Mesothelial cell of epicardium (in vitro differentiated cells): ENCODE results near the gene ZNF511. TPM values are rescaled to one million over a fixed set of nuclear protein-coding genes. Genes with fewer than 3 reads are reported as not detected.

Experiments used
- DNase-seq, 2 experiments: peaks; one replicate each; pipeline ENCODE4 v3.0.0; 2021; ENCODE audit warnings: low spot score in 2 of 2; ENCODE audit not compliant: unreplicated experiment in 2 of 2
- H3K27ac Mint-ChIP-seq: 2 replicates; pipeline ENCODE4 v1.8.0; 2021; ENCODE audit warnings: mixed read lengths
- H3K27me3 Mint-ChIP-seq: 2 replicates; pipeline ENCODE4 v1.8.0; 2021; ENCODE audit warnings: low read depth, mixed read lengths
- H3K36me3 Mint-ChIP-seq: 2 replicates; pipeline ENCODE4 v1.8.0; 2021; ENCODE audit warnings: mixed read lengths
- H3K4me1 Mint-ChIP-seq: 2 replicates; pipeline ENCODE4 v1.8.0; 2021; ENCODE audit warnings: mixed read lengths
- H3K4me3 Mint-ChIP-seq: 2 replicates; pipeline ENCODE4 v1.8.0; 2021; ENCODE audit warnings: mild to moderate bottlenecking, moderate library complexity, mixed read lengths
- H3K9me3 Mint-ChIP-seq: 2 replicates; pipeline ENCODE4 v1.8.0; 2021; ENCODE audit warnings: mixed read lengths
- total RNA-seq: library from RNA; stranded (reverse); gene quantifications from 3 replicates; pipeline ENCODE4 v1.2.1, GENCODE V29; 2021
- TF ChIP-seq, protein P1 (sequence below): fragments of 200-600 bp; sonication (generic); IDR thresholded peaks from one replicate; pipeline ENCODE4 v1.5.0; 2021; ENCODE audit warnings: antibody characterized with exemption; ENCODE audit not compliant: unreplicated experiment

ZNF511 gene
- total RNA-seq, 1 donor from 2014 or later = 44.9 TPM

GRCh38 chr10:133338080-133339071, 29.7 kb downstream of the ZNF511 start:
- Mint-ChIP-seq H3K4me1 (peaks cover 3% of the 10 kb centered on the region), H3K36me3 (no peaks in the 10 kb centered on the region), H3K9me3 (peaks cover 5% of the 10 kb centered on the region), H3K27ac (no peak overlapping the region), H3K27me3 (peaks cover 41% of the 10 kb centered on the region), H3K4me3 (no peak overlapping the region)
- TF ChIP-seq, protein P1, sequence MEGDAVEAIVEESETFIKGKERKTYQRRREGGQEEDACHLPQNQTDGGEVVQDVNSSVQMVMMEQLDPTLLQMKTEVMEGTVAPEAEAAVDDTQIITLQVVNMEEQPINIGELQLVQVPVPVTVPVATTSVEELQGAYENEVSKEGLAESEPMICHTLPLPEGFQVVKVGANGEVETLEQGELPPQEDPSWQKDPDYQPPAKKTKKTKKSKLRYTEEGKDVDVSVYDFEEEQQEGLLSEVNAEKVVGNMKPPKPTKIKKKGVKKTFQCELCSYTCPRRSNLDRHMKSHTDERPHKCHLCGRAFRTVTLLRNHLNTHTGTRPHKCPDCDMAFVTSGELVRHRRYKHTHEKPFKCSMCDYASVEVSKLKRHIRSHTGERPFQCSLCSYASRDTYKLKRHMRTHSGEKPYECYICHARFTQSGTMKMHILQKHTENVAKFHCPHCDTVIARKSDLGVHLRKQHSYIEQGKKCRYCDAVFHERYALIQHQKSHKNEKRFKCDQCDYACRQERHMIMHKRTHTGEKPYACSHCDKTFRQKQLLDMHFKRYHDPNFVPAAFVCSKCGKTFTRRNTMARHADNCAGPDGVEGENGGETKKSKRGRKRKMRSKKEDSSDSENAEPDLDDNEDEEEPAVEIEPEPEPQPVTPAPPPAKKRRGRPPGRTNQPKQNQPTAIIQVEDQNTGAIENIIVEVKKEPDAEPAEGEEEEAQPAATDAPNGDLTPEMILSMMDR = no peak
- no peak for DNase-seq

DNA sequence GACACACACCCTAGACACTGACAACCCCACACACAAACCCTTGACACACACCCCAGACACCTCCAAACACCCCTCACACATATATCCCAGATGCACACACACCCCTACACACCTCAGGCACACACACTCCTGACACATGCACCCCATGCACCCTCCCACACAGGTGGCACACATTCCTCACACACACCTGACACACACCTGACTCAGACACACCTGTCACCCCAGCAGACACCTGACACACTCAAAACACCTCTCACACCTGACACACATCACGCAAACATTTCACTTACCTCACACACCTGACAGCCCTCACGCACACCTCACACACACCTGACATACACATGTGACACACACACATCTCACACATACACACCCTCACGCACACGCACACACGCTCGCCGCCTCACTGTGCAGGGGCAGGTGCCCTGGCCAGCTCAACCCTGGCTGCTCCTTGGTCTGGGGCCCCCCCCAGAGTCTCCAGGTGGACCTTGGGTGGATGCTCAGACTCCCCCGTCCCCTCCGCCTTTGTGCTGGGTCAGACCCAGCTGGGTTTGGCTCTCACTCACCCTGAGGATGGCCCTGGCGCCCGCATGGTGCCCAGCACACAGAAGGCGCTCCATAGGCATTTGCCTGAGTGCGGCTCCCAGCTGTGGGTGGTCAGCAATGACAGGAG, 31.1 kb downstream of the ZNF511 start:
- Mint-ChIP-seq H3K4me1 (peaks cover under 1% of the 10 kb centered on the region), H3K9me3 (peaks cover 5% of the 10 kb centered on the region), H3K27ac (no peak overlapping the region), H3K4me3 (no peak overlapping the region), H3K36me3 (no peaks in the 10 kb centered on the region), H3K27me3 (peaks cover 44% of the 10 kb centered on the region)
- DNase-seq = no peak
- TF ChIP-seq, protein P1 = no peak

GRCh38 chr10:133341983-133342382, 33.3 kb downstream of the ZNF511 start:
- H3K27ac Mint-ChIP-seq = no peak overlapping the region
- TF ChIP-seq, protein P1 = no peak
- DNase-seq = no peak

GRCh38 chr10:133342942-133343341, 34.2 kb downstream of the ZNF511 start:
- Mint-ChIP-seq H3K4me1 (no peaks in the 10 kb centered on the region), H3K27ac (no peak overlapping the region), H3K4me3 (no peak overlapping the region), H3K9me3 (peaks cover 12% of the 10 kb centered on the region), H3K27me3 (peaks cover 42% of the 10 kb centered on the region), H3K36me3 (no peaks in the 10 kb centered on the region)
- DNase-seq = no peak
- TF ChIP-seq, protein P1 = no peak

More at GRCh38 chr10:133341983-133342382, 33.3 kb downstream of the ZNF511 start:
- Mint-ChIP-seq H3K36me3 (no peaks in the 10 kb centered on the region), H3K4me3 (no peak overlapping the region), H3K9me3 (peaks cover 12% of the 10 kb centered on the region), H3K27me3 (peaks cover 42% of the 10 kb centered on the region), H3K4me1 (no peaks in the 10 kb centered on the region)

DNA sequence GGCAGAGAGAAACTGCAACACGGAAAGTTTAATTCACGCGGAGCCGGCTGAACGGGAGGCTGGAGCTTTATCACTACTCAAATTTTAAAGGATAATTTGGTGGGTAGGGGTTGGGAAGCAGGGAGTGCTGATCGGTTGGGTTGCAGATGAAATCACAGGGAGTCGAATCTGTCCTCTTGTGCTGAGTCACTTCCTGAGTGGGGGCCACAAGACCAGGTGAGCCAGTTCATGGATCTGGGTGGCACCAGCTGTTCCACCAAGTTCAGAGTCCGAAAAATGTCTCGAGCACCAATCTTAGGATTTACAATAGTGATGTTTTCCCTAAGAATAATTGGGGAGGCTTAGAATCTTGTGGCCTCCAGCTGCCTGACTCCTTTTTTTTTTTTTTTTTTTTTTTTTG, 34.8 kb downstream of the ZNF511 start:
- H3K4me3 Mint-ChIP-seq = no peak overlapping the region
- no peak overlapping the region for H3K27ac Mint-ChIP-seq
- peaks cover 42% of the 10 kb centered on the region for H3K27me3 Mint-ChIP-seq
- H3K36me3 Mint-ChIP-seq = no peaks in the 10 kb centered on the region
- DNase-seq = no peak
- TF ChIP-seq, protein P1 = no peak
- no peaks in the 10 kb centered on the region for H3K4me1 Mint-ChIP-seq
- H3K9me3 Mint-ChIP-seq = peaks cover 12% of the 10 kb centered on the region
